Central memory CD8-positive, alpha-beta T cell (primary cell): Measurements from ENCODE around the gene ABCA10.
"Not testable (repeated sequence)": the region's sequence is repeated elsewhere in the genome, so short reads cannot be mapped to it uniquely, and the experiment has no call there.

Source experiments
- ATAC-seq: fragments of 150-1000 bp; cut with Tn5 transposase; replicated peaks from 2 replicates; pipeline ENCODE4 v1.10.0; 2022; ENCODE audit warnings: mild to moderate bottlenecking, moderate FRiP score, moderate number of reproducible peaks; ENCODE audit not compliant: poor library complexity, severe bottlenecking; ENCODE audit errors: extremely low read depth
- DNase-seq, 2 donors: peaks; one replicate each; pipeline ENCODE4 v3.0.0; 2021; ENCODE audit warnings: low spot score in 2 of 2
- H3K27ac Mint-ChIP-seq: one replicate; pipeline ENCODE4 v1.8.0; 2022; ENCODE audit warnings: low read depth, mild to moderate bottlenecking, moderate library complexity, mixed read lengths
- H3K27me3 Mint-ChIP-seq: one replicate; pipeline ENCODE4 v1.8.0; 2022; ENCODE audit warnings: mixed read lengths
- H3K36me3 Mint-ChIP-seq: one replicate; pipeline ENCODE4 v1.8.0; 2022; ENCODE audit warnings: mild to moderate bottlenecking, moderate library complexity, mixed read lengths; ENCODE audit not compliant: insufficient read depth
- H3K4me1 Mint-ChIP-seq: one replicate; pipeline ENCODE4 v1.8.0; 2022; ENCODE audit warnings: mixed read lengths
- H3K4me3 Mint-ChIP-seq: one replicate; pipeline ENCODE4 v1.8.0; 2022; ENCODE audit warnings: mild to moderate bottlenecking, moderate library complexity, mixed read lengths
- H3K9me3 Mint-ChIP-seq: one replicate; pipeline ENCODE4 v1.8.0; 2022; ENCODE audit warnings: mixed read lengths

Gene ABCA10

DNA sequence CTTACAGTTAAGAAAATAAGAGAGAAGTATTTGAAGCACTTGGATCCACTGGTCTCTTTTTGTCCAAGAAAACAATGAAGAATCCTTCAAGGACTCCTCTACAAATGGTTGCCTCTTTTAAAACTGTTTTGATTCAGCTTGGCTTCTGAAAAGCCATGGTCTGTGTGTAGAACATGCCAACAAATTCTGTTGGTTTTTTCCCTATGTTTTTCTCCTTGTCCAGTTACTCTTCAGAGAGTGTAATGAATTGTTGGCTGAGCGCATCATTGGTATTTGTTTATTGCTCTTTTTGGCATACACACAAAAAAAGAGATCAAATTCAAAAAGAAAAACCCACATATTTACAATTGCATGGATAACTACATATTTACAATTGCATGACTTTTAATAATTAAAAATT is at the start of gene ABCA10:
Gene ABCA10, minus strand, starts transcription at position 249 of the 400 bp plus-strand sequence. CDS start 3,466 bp downstream, outside the sequence.
- Mint-ChIP-seq H3K9me3 (peaks cover 12% of the 10 kb centered on the region), H3K36me3 (no peaks in the 10 kb centered on the region), H3K4me1 (no peaks in the 10 kb centered on the region), H3K27me3 (no peaks in the 10 kb centered on the region), H3K4me3 (no peak within 1 kb of the TSS), H3K27ac (no peak within 1 kb of the TSS)
- ATAC-seq = no peak
- DNase-seq = no peak

GRCh38 chr17:69276279-69276678 is 47.7 kb upstream of the ABCA10 start:
- DNase-seq, H3K27ac Mint-ChIP-seq, H3K4me1 Mint-ChIP-seq, H3K9me3 Mint-ChIP-seq, H3K36me3 Mint-ChIP-seq, H3K4me3 Mint-ChIP-seq, ATAC-seq, H3K27me3 Mint-ChIP-seq: not testable (repeated sequence)

- Mint-ChIP-seq H3K9me3 (no peaks in the 10 kb centered on the region), H3K27ac (no peak overlapping the region), H3K27me3 (no peaks in the 10 kb centered on the region), H3K36me3 (peaks cover 5% of the 10 kb centered on the region), H3K4me3 (no peak overlapping the region), H3K4me1 (no peaks in the 10 kb centered on the region)
- no peak for ATAC-seq
- DNase-seq = no peak
Measured at GRCh38 chr17:69275751-69276150, 47.1 kb upstream of the ABCA10 start.

DNA sequence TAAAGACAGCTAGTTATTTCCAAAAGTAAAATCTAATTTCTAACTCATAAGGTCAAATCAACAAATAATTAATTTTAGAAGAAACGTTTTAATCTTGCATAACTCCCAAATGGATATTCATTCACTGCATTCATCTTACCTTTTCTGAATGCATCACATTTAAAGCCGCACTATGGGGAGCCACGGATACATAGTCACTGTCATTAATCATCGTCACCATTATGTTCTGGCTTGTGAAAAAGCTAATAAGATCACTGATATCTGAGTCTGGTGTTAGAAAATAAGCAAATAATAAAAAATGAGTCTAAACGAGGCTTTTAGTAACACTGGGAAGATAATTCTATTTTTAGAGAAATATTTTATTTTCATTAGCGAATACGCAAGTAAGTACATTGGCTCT is 42.4 kb upstream of the ABCA10 start:
- Mint-ChIP-seq H3K9me3 (no peaks in the 10 kb centered on the region), H3K27me3 (no peaks in the 10 kb centered on the region), H3K4me3 (no peak overlapping the region), H3K4me1 (no peaks in the 10 kb centered on the region), H3K36me3 (peaks cover 6% of the 10 kb centered on the region), H3K27ac (no peak overlapping the region)
- DNase-seq (no peak), ATAC-seq (no peak)

DNA sequence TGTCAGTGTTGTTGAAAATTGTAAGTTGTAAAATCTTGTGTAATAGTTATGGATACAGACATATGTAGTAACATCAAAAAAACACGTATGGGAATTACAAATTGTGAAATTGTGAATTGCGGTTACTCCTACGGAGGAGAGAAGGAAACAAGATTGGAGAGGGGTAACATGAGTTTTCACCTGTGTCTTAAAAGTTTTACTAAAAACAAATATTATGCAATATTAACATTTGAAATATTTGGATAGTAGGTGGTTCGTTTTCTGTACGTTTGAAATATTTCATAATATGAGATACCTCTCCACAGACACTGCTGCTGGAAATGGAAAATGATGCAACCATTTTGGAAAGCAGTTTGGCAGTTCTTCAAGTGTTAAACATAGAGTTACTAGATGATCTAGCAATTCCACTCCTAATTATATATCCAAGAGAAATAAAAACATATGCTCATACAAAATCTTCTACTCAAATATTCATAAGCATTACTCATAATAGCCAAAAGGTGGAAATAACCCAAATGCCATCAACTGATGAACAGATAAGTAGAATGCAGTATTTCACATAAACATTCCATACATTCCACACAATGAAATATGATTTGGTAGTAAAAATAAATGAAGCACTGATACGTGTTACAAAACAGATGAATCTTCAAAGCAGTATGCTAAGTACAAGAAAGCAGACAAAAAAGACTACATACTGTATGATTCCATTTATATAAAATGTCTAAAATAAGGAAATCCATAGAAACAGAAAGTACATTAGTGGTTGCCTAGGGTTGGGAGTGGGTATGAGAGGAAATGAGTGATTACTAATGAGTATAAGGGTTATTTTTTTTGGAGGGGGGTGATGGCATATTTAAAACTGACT is 40.7 kb upstream of the ABCA10 start:
- ATAC-seq (no peak), DNase-seq (no peak)
- Mint-ChIP-seq H3K27ac (no peak overlapping the region), H3K36me3 (peaks cover 10% of the 10 kb centered on the region), H3K4me1 (no peaks in the 10 kb centered on the region), H3K4me3 (no peak overlapping the region), H3K27me3 (no peaks in the 10 kb centered on the region), H3K9me3 (no peaks in the 10 kb centered on the region)

GRCh38 chr17:69268543-69269014 is 40.0 kb upstream of the ABCA10 start:
- ATAC-seq (no peak), DNase-seq (no peak)
- H3K4me1 Mint-ChIP-seq = no peaks in the 10 kb centered on the region
- no peaks in the 10 kb centered on the region for H3K27me3 Mint-ChIP-seq
- H3K36me3 Mint-ChIP-seq = peaks cover 10% of the 10 kb centered on the region
- no peak overlapping the region for H3K27ac Mint-ChIP-seq
- no peaks in the 10 kb centered on the region for H3K9me3 Mint-ChIP-seq
- no peak overlapping the region for H3K4me3 Mint-ChIP-seq

DNA sequence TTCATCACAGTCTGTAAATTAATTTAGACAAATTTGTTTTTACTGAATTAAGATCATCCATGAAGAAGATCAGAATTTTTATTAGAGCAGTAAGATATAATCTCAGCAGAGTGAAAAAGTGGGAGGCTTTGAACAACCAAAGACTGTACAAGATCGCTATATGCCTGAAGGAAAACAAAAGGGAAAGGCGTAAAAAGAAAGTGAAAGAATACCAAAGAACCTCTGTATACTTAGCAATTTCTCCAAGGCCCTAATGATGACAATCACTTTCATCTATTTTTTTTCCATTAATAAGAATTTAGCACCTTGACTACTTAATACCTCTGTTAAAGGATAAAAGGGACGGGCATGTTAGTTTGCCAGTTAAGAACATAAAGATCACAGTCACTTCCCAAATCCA is 38.6 kb upstream of the ABCA10 start:
- Mint-ChIP-seq H3K9me3 (no peaks in the 10 kb centered on the region), H3K4me3 (no peak overlapping the region), H3K27ac (no peak overlapping the region), H3K27me3 (no peaks in the 10 kb centered on the region), H3K36me3 (peaks cover 8% of the 10 kb centered on the region), H3K4me1 (no peaks in the 10 kb centered on the region)
- ATAC-seq (no peak), DNase-seq (no peak)

DNA sequence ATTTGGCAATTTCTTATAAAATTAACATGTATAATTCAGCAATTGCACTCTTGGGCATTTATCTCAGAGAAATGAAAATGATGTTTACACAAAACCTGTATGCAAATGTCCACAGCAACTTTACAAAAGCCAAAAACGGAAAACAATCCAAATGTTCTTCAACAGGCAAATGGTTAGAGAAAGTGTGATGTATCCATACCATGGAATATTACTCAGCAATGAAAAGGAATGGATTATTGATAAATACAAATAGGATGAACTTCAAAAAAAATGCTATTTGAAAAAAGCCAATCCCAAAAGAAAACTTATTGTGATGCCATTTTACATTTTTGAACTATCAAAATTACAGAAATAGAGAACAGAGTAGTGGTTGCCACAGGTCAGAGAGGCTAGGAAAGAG is 37.2 kb upstream of the ABCA10 start:
- DNase-seq = no peak
- H3K27me3 Mint-ChIP-seq = no peaks in the 10 kb centered on the region
- H3K9me3 Mint-ChIP-seq = no peaks in the 10 kb centered on the region
- no peak overlapping the region for H3K4me3 Mint-ChIP-seq
- ATAC-seq = no peak
- peaks cover 8% of the 10 kb centered on the region for H3K36me3 Mint-ChIP-seq
- H3K27ac Mint-ChIP-seq = no peak overlapping the region
- no peaks in the 10 kb centered on the region for H3K4me1 Mint-ChIP-seq

- H3K27me3 Mint-ChIP-seq = no peaks in the 10 kb centered on the region
- no peak overlapping the region for H3K27ac Mint-ChIP-seq
- H3K36me3 Mint-ChIP-seq = peaks cover 9% of the 10 kb centered on the region
- H3K4me1 Mint-ChIP-seq = no peaks in the 10 kb centered on the region
- no peak overlapping the region for H3K4me3 Mint-ChIP-seq
- no peaks in the 10 kb centered on the region for H3K9me3 Mint-ChIP-seq
- ATAC-seq (no peak), DNase-seq (no peak)
Measured at GRCh38 chr17:69254187-69254586, 25.6 kb upstream of the ABCA10 start.

DNA sequence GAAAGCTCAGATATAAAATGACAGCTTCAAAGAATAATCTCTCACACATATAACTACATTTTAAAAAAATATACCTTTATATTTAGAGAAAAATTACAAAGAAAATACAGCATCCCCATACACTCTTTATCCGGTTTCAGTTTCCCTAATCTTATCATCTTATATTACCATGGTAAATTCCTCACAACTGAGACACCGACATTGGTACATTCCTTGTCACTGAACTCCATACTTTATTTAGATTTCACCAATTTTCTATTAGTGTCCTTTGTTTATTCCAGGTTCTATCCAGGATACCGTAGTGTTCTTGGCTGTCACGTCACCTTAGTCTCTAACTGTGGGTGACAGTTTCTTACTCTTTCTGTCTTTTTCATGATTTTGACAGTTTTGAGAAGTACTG is 22.0 kb upstream of the ABCA10 start:
- no peak overlapping the region for H3K4me3 Mint-ChIP-seq
- H3K27me3 Mint-ChIP-seq = no peaks in the 10 kb centered on the region
- H3K27ac Mint-ChIP-seq = no peak overlapping the region
- H3K9me3 Mint-ChIP-seq = no peaks in the 10 kb centered on the region
- DNase-seq (no peak), ATAC-seq (no peak)
- H3K36me3 Mint-ChIP-seq = peaks cover 11% of the 10 kb centered on the region
- H3K4me1 Mint-ChIP-seq = no peaks in the 10 kb centered on the region

GRCh38 chr17:69246726-69247375 is 18.2 kb upstream of the ABCA10 start:
- Mint-ChIP-seq H3K36me3 (peaks cover 5% of the 10 kb centered on the region), H3K4me3 (no peak overlapping the region), H3K4me1 (no peaks in the 10 kb centered on the region), H3K27me3 (no peaks in the 10 kb centered on the region), H3K9me3 (no peaks in the 10 kb centered on the region), H3K27ac (no peak overlapping the region)
- ATAC-seq (no peak), DNase-seq (no peak)

DNA sequence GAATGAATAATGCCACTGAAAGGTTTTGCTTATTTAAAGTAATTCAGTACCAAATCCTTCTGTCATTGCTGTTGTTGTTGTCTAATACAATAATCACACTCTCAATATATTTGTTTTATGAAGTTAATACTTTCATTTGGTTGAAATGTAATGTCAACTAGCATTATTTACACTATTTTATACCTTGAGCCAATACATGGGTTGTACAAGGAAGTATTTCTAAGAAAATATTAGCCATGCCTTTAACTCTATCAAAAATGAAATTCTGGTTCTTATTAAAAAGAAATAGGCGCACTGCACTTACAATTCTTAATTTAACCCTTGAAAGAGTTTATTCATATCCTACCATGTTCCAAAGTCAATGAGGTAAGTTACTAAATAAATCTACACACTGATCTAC is 17.6 kb upstream of the ABCA10 start:
- no peaks in the 10 kb centered on the region for H3K27me3 Mint-ChIP-seq
- no peaks in the 10 kb centered on the region for H3K9me3 Mint-ChIP-seq
- H3K4me1 Mint-ChIP-seq = no peaks in the 10 kb centered on the region
- H3K27ac Mint-ChIP-seq = no peak overlapping the region
- no peak overlapping the region for H3K4me3 Mint-ChIP-seq
- no peak for DNase-seq
- ATAC-seq = no peak
- peaks cover 5% of the 10 kb centered on the region for H3K36me3 Mint-ChIP-seq

DNA sequence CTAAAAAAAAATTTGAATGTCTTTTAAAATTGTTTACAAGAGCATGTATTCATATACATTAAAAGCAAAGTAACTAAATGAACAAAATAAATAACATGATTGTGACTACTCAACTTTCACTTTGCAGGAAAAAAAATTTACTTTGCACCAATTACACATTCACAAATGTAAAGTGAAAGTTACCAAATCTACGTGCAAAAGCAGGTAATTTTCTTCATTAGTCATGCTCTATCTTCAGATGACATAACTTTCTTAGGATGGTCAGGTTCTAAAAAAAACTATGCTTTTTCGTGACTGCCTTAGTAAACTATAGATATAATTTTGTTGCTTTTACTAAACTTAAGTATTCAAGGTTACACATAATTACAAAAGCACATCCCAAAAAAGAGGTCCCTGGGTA is 17.0 kb upstream of the ABCA10 start:
- Mint-ChIP-seq H3K27ac (no peak overlapping the region), H3K4me3 (no peak overlapping the region), H3K27me3 (no peaks in the 10 kb centered on the region), H3K9me3 (no peaks in the 10 kb centered on the region), H3K4me1 (no peaks in the 10 kb centered on the region), H3K36me3 (peaks cover 5% of the 10 kb centered on the region)
- DNase-seq (no peak), ATAC-seq (no peak)
